Activated naive CD8-positive, alpha-beta T cell treated with anti-CD3 and anti-CD28 coated beads for 36 hours (primary cell): ENCODE data around the gene HBB. TPM values are rescaled to one million over a fixed set of nuclear protein-coding genes. Genes with fewer than 3 reads are reported as not detected.

Experiments
- total RNA-seq, 2 experiments: library from RNA; stranded (reverse); gene quantifications; one replicate each; pipeline ENCODE4 v1.2.3, GENCODE V29; 2021

HBB gene
- total RNA-seq, 2 experiments from 2014 or later: not detected

Other genes with a start within 250 kb of the HBB start
- not detected for gene OR51L1, start 232.2 kb downstream of the HBB start, total RNA-seq
- gene OR52J3, start 180.5 kb downstream of the HBB start, total RNA-seq: not detected
- gene OR52E2, start 167.4 kb downstream of the HBB start, total RNA-seq: not detected
- not detected for gene OR52E1, start 157.5 kb downstream of the HBB start, total RNA-seq
- gene OR52A5, start 88.7 kb downstream of the HBB start, total RNA-seq: not detected
- not detected for gene OR52A1, start 72.3 kb downstream of the HBB start, total RNA-seq
- gene OR51V1, start 26.4 kb downstream of the HBB start, total RNA-seq: not detected
- gene HBD, start 7.4 kb upstream of the HBB start, total RNA-seq: not detected
- not detected for gene HBG1, start 22.8 kb upstream of the HBB start, total RNA-seq
- not detected for gene HBG2, start 27.7 kb upstream of the HBB start, total RNA-seq
- gene HBE1, start 42.9 kb upstream of the HBB start, total RNA-seq: not detected
- gene OR51B4, start 74.9 kb upstream of the HBB start, total RNA-seq: not detected
- not detected for gene OR51B2, start 97.2 kb upstream of the HBB start, total RNA-seq
- not detected for gene OR51B5, start 116.5 kb upstream of the HBB start, total RNA-seq
- gene OR51B6, start 124.4 kb upstream of the HBB start, total RNA-seq: not detected
- not detected for gene OR51M1, start 156.7 kb upstream of the HBB start, total RNA-seq
- gene OR51Q1, start 195.0 kb upstream of the HBB start, total RNA-seq: not detected
- not detected for gene OR51I1, start 214.4 kb upstream of the HBB start, total RNA-seq
- not detected for gene OR51I2, start 222.3 kb upstream of the HBB start, total RNA-seq